H9 (cell line): ENCODE data around the gene BRD3OS. TPM values are rescaled to one million over a fixed set of nuclear protein-coding genes. Genes with fewer than 3 reads are reported as not detected.
A peak's percentile ranks its signal among the peaks of the same experiment; 100 is the strongest.

Experiments
- DNase-seq: peaks from one replicate; pipeline ENCODE4 v3.0.0-alpha.2; 2017
- H2AFZ ChIP-seq: one replicate; pipeline ENCODE4 v1.6.1; 2013; ENCODE audit warnings: mild to moderate bottlenecking, low read length, control low read depth, moderate library complexity
- H2AK5ac ChIP-seq: 2 replicates; pipeline ENCODE4 v1.6.1; 2013; ENCODE audit warnings: low read length, control low read depth, mixed read lengths; ENCODE audit not compliant: insufficient read length
- H2BK120ac ChIP-seq: one replicate; pipeline ENCODE4 v1.6.1; 2013; ENCODE audit warnings: low read depth, mild to moderate bottlenecking, low read length, control low read depth, inconsistent platforms; ENCODE audit not compliant: poor library complexity, severe bottlenecking
- H2BK12ac ChIP-seq: 2 replicates; pipeline ENCODE4 v1.6.1; 2013; ENCODE audit warnings: low read length, control low read depth, mixed read lengths, low read depth; ENCODE audit not compliant: insufficient read length
- H2BK15ac ChIP-seq: 2 replicates; pipeline ENCODE4 v1.6.1; 2013; ENCODE audit warnings: low read depth, low read length, control low read depth
- H2BK20ac ChIP-seq: one replicate; pipeline ENCODE4 v1.6.1; 2013; ENCODE audit warnings: low read depth, mild to moderate bottlenecking, low read length, control low read depth, inconsistent platforms; ENCODE audit not compliant: poor library complexity, severe bottlenecking
- H2BK5ac ChIP-seq: 2 replicates; pipeline ENCODE4 v1.6.1; 2013; ENCODE audit warnings: low read length, control low read depth, mixed read lengths; ENCODE audit not compliant: insufficient read length
- H3K14ac ChIP-seq: 2 replicates; pipeline ENCODE4 v1.6.1; 2013; ENCODE audit warnings: low read length, control low read depth; ENCODE audit not compliant: insufficient read depth
- H3K18ac ChIP-seq: 2 replicates; pipeline ENCODE4 v1.6.1; 2013; ENCODE audit warnings: low read depth, mild to moderate bottlenecking, mixed read lengths, low read length, control low read depth; ENCODE audit not compliant: insufficient read length
- H3K23ac ChIP-seq: 2 replicates; pipeline ENCODE4 v1.6.1; 2013; ENCODE audit warnings: low read length, control low read depth, mixed read lengths, low read depth; ENCODE audit not compliant: insufficient read length
- H3K23me2 ChIP-seq: 2 replicates; pipeline ENCODE4 v1.6.1; 2013; ENCODE audit warnings: low read depth, mild to moderate bottlenecking, mixed read lengths, low read length, control low read depth; ENCODE audit not compliant: insufficient read length, poor library complexity, severe bottlenecking
- H3K27ac ChIP-seq: 2 replicates; pipeline ENCODE4 v1.5.1; 2013; ENCODE audit warnings: low read length, control low read depth, mixed read lengths, low read depth; ENCODE audit not compliant: insufficient read length
- H3K27me3 ChIP-seq: 2 replicates; pipeline ENCODE4 v1.6.1; 2013; ENCODE audit warnings: low read length, control low read depth, inconsistent platforms; ENCODE audit not compliant: insufficient read depth
- H3K4ac ChIP-seq: 2 replicates; pipeline ENCODE4 v1.6.1; 2013; ENCODE audit warnings: low read depth, mild to moderate bottlenecking, control low read depth, inconsistent platforms, low read length, moderate library complexity
- H3K4me1 ChIP-seq: 2 replicates; pipeline ENCODE4 v1.6.1; 2013; ENCODE audit warnings: low read length, control low read depth, inconsistent platforms; ENCODE audit not compliant: insufficient read depth
- H3K4me2 ChIP-seq: 2 replicates; pipeline ENCODE4 v1.6.1; 2013; ENCODE audit warnings: low read length, control low read depth, mixed read lengths; ENCODE audit not compliant: insufficient read length, insufficient read depth
- H3K56ac ChIP-seq: 2 replicates; pipeline ENCODE4 v1.6.1; 2013; ENCODE audit warnings: low read depth, mild to moderate bottlenecking, mixed read lengths, low read length, control low read depth; ENCODE audit not compliant: insufficient read length
- H3K79me1 ChIP-seq: 2 replicates; pipeline ENCODE4 v1.6.1; 2013; ENCODE audit warnings: low read depth, mild to moderate bottlenecking, moderate library complexity, low read length, control low read depth, inconsistent platforms; ENCODE audit not compliant: insufficient read depth, poor library complexity, severe bottlenecking
- H3K79me2 ChIP-seq: 2 replicates; pipeline ENCODE4 v1.6.1; 2013; ENCODE audit warnings: low read length, control low read depth, inconsistent platforms; ENCODE audit not compliant: insufficient read depth
- H3K9ac ChIP-seq: 2 replicates; pipeline ENCODE4 v1.6.1; 2013; ENCODE audit warnings: low read length, control low read depth, mixed read lengths; ENCODE audit not compliant: insufficient read length; ENCODE audit errors: extremely low read depth
- H3K9me3 ChIP-seq: one replicate; pipeline ENCODE4 v1.6.1; 2013; ENCODE audit warnings: low read depth, low read length, inconsistent platforms; ENCODE audit not compliant: control insufficient read depth
- H3T11ph ChIP-seq: one replicate; pipeline ENCODE4 v1.6.1; 2013; ENCODE audit warnings: mild to moderate bottlenecking, low read length, control low read depth, inconsistent platforms
- H4K20me1 ChIP-seq: one replicate; pipeline ENCODE4 v1.6.1; 2013; ENCODE audit not compliant: control insufficient read depth, insufficient read length, insufficient read depth
- H4K5ac ChIP-seq: 2 replicates; pipeline ENCODE4 v1.6.1; 2013; ENCODE audit warnings: low read depth, mild to moderate bottlenecking, mixed read lengths, low read length, control low read depth; ENCODE audit not compliant: insufficient read length
- H4K8ac ChIP-seq: replicated peaks from 2 replicates; pipeline ENCODE4 v1.6.1; 2013; ENCODE audit warnings: low read length, control low read depth, mixed read lengths, low read depth; ENCODE audit not compliant: insufficient read length
- H4K91ac ChIP-seq: 2 replicates; pipeline ENCODE4 v1.6.1; 2013; ENCODE audit warnings: low read depth, mild to moderate bottlenecking, moderate library complexity, mixed read lengths, low read length, control low read depth; ENCODE audit not compliant: insufficient read length
- H3K27ac Mint-ChIP-seq, 3 experiments: 2 replicates in 2 of 3; 3 replicates in 1 of 3; pipeline ENCODE4 v1.8.0; 2020 to 2021; ENCODE audit warnings: mixed read lengths in 3 of 3, mild to moderate bottlenecking in 1 of 3, moderate library complexity in 1 of 3
- H3K27me3 Mint-ChIP-seq: 2 replicates; pipeline ENCODE4 v1.8.0; 2021; ENCODE audit warnings: low read depth, mild to moderate bottlenecking, moderate library complexity, mixed read lengths
- H3K36me3 Mint-ChIP-seq, 3 experiments: 2 replicates in 2 of 3; 3 replicates in 1 of 3; pipeline ENCODE4 v1.8.0; 2020 to 2021; ENCODE audit warnings: low read depth in 3 of 3, mixed read lengths in 3 of 3; ENCODE audit not compliant: insufficient read depth in 1 of 3
- H3K4me1 Mint-ChIP-seq, 2 experiments: 2 replicates each; pipeline ENCODE4 v1.8.0; 2020; ENCODE audit warnings: mixed read lengths in 2 of 2
- H3K4me3 Mint-ChIP-seq, 2 experiments: 2 replicates in 1 of 2; 3 replicates in 1 of 2; pipeline ENCODE4 v1.8.0; 2020 to 2021; ENCODE audit warnings: mild to moderate bottlenecking in 2 of 2, mixed read lengths in 2 of 2, moderate library complexity in 1 of 2
- H3K9me3 Mint-ChIP-seq, 2 experiments: 2 replicates in 1 of 2; 3 replicates in 1 of 2; pipeline ENCODE4 v1.8.0; 2020; ENCODE audit warnings: mild to moderate bottlenecking in 2 of 2, mixed read lengths in 2 of 2, moderate library complexity in 1 of 2
- CTCF ChIP-seq: fragments of 200-600 bp; sonication (generic); conservative IDR thresholded peaks from 3 replicates; pipeline ENCODE4 v1.8.0; 2021; ENCODE audit warnings: antibody characterized with exemption, mild to moderate bottlenecking
- WGBS: extraction: QIAGEN DNeasy Blood & Tissue Kit; methylation state at CpG from one replicate; pipeline ENCODE4 v1.1.7; 2013; ENCODE audit warnings: missing lambda C conversion rate, low lambda C conversion rate, mixed read lengths; ENCODE audit not compliant: insufficient read length; ENCODE audit errors: extremely low coverage; 5-methylcytosine and 5-hydroxymethylcytosine counted together
- total RNA-seq: library from RNA; stranded (reverse); gene quantifications from 2 replicates; pipeline ENCODE4 v1.2.1, GENCODE V29; 2021

The BRD3OS gene
- total RNA-seq, 1 experiment from 2014 or later = 16.4 TPM

GRCh38 chr9:133981958-133982681 lies 43.2 kb upstream of the BRD3OS start:
- peaks cover 46 to 53% of the 10 kb centered on the region in 2 experiments for H3K4me1 Mint-ChIP-seq

More at GRCh38 chr9:133981958-133982681, 43.2 kb upstream of the BRD3OS start:
- Mint-ChIP-seq H3K4me3 (no peak overlapping the region), H3K9me3 (no peaks in the 10 kb centered on the region; a peak in 2 of 5 replicates), H3K36me3 (peaks cover 0 to 5% (median 5%) of the 10 kb centered on the region in 3 experiments; a peak in 4 of 7 replicates), H3K27ac (peak overlapping the region in 1 of 3 experiments; percentile 85; a peak in 1 of 7 replicates), H3K27me3 (no peaks in the 10 kb centered on the region)
- no peak overlapping the region for H3K4ac ChIP-seq
- no peak overlapping the region for H2BK20ac ChIP-seq
- H3T11ph ChIP-seq = no peak overlapping the region
- H3K9me3 ChIP-seq = no peaks in the 10 kb centered on the region
- no peak overlapping the region for H3K18ac ChIP-seq
- TF ChIP-seq CTCF = no peak
- no peak overlapping the region for H2AFZ ChIP-seq
- H3K23me2 ChIP-seq = no peaks in the 10 kb centered on the region
- H2BK15ac ChIP-seq = no peak overlapping the region
- no peak overlapping the region for H3K27ac ChIP-seq
- H4K5ac ChIP-seq = no peak overlapping the region
- WGBS = no CpG with 5 or more reads among the region's 28 CpGs
- H3K27me3 ChIP-seq = no peaks in the 10 kb centered on the region
- no peak overlapping the region for H2BK5ac ChIP-seq
- no peak overlapping the region for H2BK12ac ChIP-seq
- no peak overlapping the region for H4K91ac ChIP-seq
- no peak for DNase-seq
- H3K14ac ChIP-seq = no peak overlapping the region; the same call in 1 of the 2 replicates
- H3K4me2 ChIP-seq = no peak overlapping the region
- H3K4me1 ChIP-seq = no peaks in the 10 kb centered on the region; the same call in 1 of the 2 replicates
- H3K79me2 ChIP-seq = peaks cover 41% of the 10 kb centered on the region; the same call in 1 of the 2 replicates
- H2BK120ac ChIP-seq = no peak overlapping the region
- H2AK5ac ChIP-seq = no peak overlapping the region
- peaks cover 4% of the 10 kb centered on the region for H3K79me1 ChIP-seq
- H3K23ac ChIP-seq = no peak overlapping the region
- no peak overlapping the region for H4K8ac ChIP-seq
- no peak overlapping the region for H3K9ac ChIP-seq
- H3K56ac ChIP-seq = no peak overlapping the region
- H4K20me1 ChIP-seq = no peaks in the 10 kb centered on the region
